ENCODE data around the gene PXT1. TPM values are rescaled to one million over a fixed set of nuclear protein-coding genes. Genes with fewer than 3 reads are reported as not detected.

PXT1 gene
- polyA plus RNA-seq, 1 experiment, result not detected

- TF ChIP-seq, protein P1, sequence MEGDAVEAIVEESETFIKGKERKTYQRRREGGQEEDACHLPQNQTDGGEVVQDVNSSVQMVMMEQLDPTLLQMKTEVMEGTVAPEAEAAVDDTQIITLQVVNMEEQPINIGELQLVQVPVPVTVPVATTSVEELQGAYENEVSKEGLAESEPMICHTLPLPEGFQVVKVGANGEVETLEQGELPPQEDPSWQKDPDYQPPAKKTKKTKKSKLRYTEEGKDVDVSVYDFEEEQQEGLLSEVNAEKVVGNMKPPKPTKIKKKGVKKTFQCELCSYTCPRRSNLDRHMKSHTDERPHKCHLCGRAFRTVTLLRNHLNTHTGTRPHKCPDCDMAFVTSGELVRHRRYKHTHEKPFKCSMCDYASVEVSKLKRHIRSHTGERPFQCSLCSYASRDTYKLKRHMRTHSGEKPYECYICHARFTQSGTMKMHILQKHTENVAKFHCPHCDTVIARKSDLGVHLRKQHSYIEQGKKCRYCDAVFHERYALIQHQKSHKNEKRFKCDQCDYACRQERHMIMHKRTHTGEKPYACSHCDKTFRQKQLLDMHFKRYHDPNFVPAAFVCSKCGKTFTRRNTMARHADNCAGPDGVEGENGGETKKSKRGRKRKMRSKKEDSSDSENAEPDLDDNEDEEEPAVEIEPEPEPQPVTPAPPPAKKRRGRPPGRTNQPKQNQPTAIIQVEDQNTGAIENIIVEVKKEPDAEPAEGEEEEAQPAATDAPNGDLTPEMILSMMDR (IDR thresholded peaks at IDR 0.05; ENCODE audit: insufficient read depth, low read depth, low read length), result no peak
- Histone ChIP-seq H3K27me3 (ENCODE audit: control insufficient read depth, insufficient read depth, low read length) (no peaks in the 10 kb centered on the region), H3K36me3 (ENCODE audit: control insufficient read depth, insufficient read depth, low read length) (peaks cover 1% of the 10 kb centered on the region; the same call in 1 of the 2 replicates), H3K4me3 (ENCODE audit: low read depth, low read length) (no peak overlapping the region)
- CTCF ChIA-PET, result interaction anchor here (0.5 kb wide), 1 partner anchor 121 kb away, joined by 3 read pairs; no protein-coding TSS in a partner anchor
- POLR2A ChIA-PET, result no interaction called here
- DNase-seq (ENCODE audit: low read depth), result no peak
These were observed 26.6 kb upstream of the PXT1 start for GRCh38 chr6:36469148-36469661.

GRCh38 chr6:36467625-36468024, 25.0 kb upstream of the PXT1 start:
- Histone ChIP-seq H3K36me3 (ENCODE audit: control insufficient read depth, insufficient read depth, low read length) (peaks cover 1% of the 10 kb centered on the region; the same call in 1 of the 2 replicates), H3K4me3 (ENCODE audit: low read depth, low read length) (no peak overlapping the region), H3K27me3 (ENCODE audit: control insufficient read depth, insufficient read depth, low read length) (no peaks in the 10 kb centered on the region)
- TF ChIP-seq, protein P1 (IDR thresholded peaks at IDR 0.05; ENCODE audit: insufficient read depth, low read depth, low read length), result no peak
- ChIA-PET POLR2A (no interaction called here), CTCF (no interaction called here)
- DNase-seq (ENCODE audit: low read depth), result no peak

- ChIA-PET CTCF (interaction anchor here (0.6 kb wide), 1 partner anchor 14 kb away, joined by 3 read pairs; no protein-coding TSS in a partner anchor), POLR2A (no interaction called here)
- no peaks in the 10 kb centered on the region for H3K27me3 ChIP-seq (ENCODE audit: control insufficient read depth, insufficient read depth, low read length)
- H3K4me3 ChIP-seq (ENCODE audit: low read depth, low read length), result no peak overlapping the region
- no peak for DNase-seq (ENCODE audit: low read depth)
- H3K36me3 ChIP-seq (ENCODE audit: control insufficient read depth, insufficient read depth, low read length), result no peaks in the 10 kb centered on the region
- TF ChIP-seq, protein P1 (IDR thresholded peaks at IDR 0.05; ENCODE audit: insufficient read depth, low read depth, low read length), result no peak
These were observed 21.6 kb upstream of the PXT1 start for GRCh38 chr6:36464233-36464632.

DNA sequence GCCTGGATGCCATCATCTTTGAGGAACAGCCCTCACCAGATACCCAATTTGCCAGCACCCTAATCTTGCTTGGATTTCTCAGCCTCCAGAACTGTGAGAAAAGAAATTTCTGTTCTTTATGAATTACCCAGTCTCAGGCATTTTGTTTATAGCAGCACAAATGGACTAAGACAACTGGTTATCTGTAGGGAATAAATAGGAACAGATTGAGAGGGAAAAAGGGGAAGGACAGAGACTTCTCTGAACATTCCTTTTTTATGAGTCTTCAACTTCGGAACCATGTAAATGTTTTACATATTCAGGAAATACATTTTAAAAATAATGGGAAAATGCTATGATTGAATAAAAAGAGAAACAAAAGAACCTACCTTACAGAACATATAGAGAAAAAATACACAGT, 21.0 kb upstream of the PXT1 start:
- ChIA-PET CTCF (no interaction called here), POLR2A (no interaction called here)
- TF ChIP-seq, protein P1 (IDR thresholded peaks at IDR 0.05; ENCODE audit: insufficient read depth, low read depth, low read length), result no peak
- DNase-seq (ENCODE audit: low read depth), result peak; percentile 31
- H3K27me3 ChIP-seq (ENCODE audit: control insufficient read depth, insufficient read depth, low read length), result no peaks in the 10 kb centered on the region
- H3K36me3 ChIP-seq (ENCODE audit: control insufficient read depth, insufficient read depth, low read length), result no peaks in the 10 kb centered on the region
- no peak overlapping the region for H3K4me3 ChIP-seq (ENCODE audit: low read depth, low read length)

GRCh38 chr6:36461646-36462045, 19.0 kb upstream of the PXT1 start:
- CTCF ChIA-PET, result interaction anchor here (1.2 kb wide), 1 partner anchor 16 kb away, joined by 4 read pairs; no protein-coding TSS in a partner anchor
- Histone ChIP-seq H3K4me3 (ENCODE audit: low read depth, low read length) (no peak overlapping the region), H3K27me3 (ENCODE audit: control insufficient read depth, insufficient read depth, low read length) (no peaks in the 10 kb centered on the region), H3K36me3 (ENCODE audit: control insufficient read depth, insufficient read depth, low read length) (peaks cover 2% of the 10 kb centered on the region; the same call in 1 of the 2 replicates)
- no peak for DNase-seq (ENCODE audit: low read depth)
- TF ChIP-seq, protein P1 (IDR thresholded peaks at IDR 0.05; ENCODE audit: insufficient read depth, low read depth, low read length), result no peak
- POLR2A ChIA-PET, result no interaction called here
